Neural progenitor cell (in vitro differentiated cells): ENCODE results near the gene SHROOM2.

Source experiments
- EZH2phosphoT487 ChIP-seq: fragments of 200-600 bp; sonication (generic); IDR thresholded peaks from 2 replicates; pipeline ENCODE4 v1.6.1; 2017; ENCODE audit warnings: antibody characterized with exemption
- TF ChIP-seq, protein P1 (sequence below): fragments of 200-600 bp; sonication (generic); IDR thresholded peaks from 2 replicates; pipeline ENCODE4 v1.5.1; 2017; ENCODE audit warnings: antibody characterized with exemption, mild to moderate bottlenecking

DNA sequence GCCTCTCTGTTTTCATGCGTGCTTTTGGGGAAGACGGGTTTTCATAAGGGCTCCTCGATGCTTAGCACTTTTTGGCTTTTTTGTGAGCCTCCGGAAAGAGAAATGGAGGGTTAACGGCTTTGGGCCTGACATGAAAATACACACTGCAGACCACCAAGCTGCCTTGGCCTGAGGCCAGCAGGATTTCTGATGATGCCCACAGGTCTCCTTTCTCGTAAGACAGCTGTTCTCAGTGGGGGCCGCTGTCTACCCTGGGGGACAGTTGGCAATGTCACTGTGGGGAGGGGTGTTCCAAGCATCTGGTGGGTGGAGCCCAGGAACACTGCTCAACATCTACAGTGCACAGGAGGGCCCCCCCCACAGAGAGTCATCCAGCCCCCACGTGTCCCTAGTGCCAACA, 151.5 kb downstream of the SHROOM2 start:
- no peak for TF ChIP-seq EZH2phosphoT487
- TF ChIP-seq, protein P1, sequence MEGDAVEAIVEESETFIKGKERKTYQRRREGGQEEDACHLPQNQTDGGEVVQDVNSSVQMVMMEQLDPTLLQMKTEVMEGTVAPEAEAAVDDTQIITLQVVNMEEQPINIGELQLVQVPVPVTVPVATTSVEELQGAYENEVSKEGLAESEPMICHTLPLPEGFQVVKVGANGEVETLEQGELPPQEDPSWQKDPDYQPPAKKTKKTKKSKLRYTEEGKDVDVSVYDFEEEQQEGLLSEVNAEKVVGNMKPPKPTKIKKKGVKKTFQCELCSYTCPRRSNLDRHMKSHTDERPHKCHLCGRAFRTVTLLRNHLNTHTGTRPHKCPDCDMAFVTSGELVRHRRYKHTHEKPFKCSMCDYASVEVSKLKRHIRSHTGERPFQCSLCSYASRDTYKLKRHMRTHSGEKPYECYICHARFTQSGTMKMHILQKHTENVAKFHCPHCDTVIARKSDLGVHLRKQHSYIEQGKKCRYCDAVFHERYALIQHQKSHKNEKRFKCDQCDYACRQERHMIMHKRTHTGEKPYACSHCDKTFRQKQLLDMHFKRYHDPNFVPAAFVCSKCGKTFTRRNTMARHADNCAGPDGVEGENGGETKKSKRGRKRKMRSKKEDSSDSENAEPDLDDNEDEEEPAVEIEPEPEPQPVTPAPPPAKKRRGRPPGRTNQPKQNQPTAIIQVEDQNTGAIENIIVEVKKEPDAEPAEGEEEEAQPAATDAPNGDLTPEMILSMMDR = no peak
